ENCODE measurements around the gene UGT1A7.

The UGT1A7 gene

DNA sequence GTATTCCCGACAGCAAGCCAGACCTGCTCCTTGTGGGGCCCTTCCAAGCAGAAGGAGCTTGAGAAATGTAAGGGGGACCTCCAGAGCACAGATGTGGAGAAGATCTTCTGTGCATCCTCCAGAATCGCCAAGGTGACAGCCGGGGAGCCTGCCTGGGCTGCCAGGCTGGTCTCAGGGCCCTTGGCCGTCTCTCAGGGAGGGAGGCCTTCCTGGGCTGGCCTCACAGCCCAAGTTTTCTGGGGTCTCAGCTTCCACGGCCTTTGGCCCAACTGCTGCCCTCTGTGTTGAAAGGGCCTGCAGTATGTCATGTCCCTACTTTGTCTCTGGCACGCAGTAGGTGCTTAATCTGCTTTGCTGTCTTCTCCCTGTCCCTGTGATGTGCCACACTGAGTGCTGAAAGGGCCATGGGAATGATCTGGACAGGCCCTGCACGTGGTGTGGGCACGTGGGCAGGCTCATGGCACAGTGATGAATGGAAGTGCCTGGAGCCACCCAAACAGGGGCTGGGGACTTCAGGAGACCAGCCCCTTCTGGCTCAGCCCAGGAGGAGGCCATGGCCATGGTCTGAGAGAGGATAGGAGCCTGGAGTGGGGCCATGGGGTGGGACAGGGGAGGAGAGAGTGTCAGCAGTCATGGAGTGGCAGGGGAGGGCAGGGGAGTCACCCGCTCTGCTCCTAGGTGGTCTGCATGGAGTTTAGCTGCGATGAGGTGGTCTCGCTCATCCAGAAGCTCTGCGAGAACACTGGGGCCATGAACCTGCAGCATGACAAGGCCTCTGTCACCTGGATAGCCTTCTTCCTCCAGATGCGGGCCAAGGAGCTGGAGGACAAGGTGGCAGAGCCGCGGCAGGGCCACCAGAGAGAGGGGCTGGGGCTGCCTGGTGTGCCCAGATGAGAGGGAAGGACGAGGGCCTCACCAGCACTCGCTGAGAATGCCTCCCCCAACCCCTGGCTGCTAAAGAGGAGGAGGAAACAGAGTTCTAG is 137.2 kb downstream of the UGT1A7 start:
- no peaks in the 10 kb centered on the region for H3K9me3 ChIP-seq
- H3K27ac ChIP-seq, result no peak overlapping the region
- H3K27me3 ChIP-seq, result peaks cover 8% of the 10 kb centered on the region
- H3K4me1 ChIP-seq (ENCODE audit: control insufficient read depth in 1 of 2, insufficient read depth in 1 of 2, low read depth in 1 of 2, low read length in 1 of 2), result no peaks in the 10 kb centered on the region
- no peak overlapping the region for H3K4me3 ChIP-seq (ENCODE audit: low read depth in 1 of 2, low read length in 1 of 2)
- H3K36me3 ChIP-seq, result no peaks in the 10 kb centered on the region
- TF ChIP-seq, protein P1, sequence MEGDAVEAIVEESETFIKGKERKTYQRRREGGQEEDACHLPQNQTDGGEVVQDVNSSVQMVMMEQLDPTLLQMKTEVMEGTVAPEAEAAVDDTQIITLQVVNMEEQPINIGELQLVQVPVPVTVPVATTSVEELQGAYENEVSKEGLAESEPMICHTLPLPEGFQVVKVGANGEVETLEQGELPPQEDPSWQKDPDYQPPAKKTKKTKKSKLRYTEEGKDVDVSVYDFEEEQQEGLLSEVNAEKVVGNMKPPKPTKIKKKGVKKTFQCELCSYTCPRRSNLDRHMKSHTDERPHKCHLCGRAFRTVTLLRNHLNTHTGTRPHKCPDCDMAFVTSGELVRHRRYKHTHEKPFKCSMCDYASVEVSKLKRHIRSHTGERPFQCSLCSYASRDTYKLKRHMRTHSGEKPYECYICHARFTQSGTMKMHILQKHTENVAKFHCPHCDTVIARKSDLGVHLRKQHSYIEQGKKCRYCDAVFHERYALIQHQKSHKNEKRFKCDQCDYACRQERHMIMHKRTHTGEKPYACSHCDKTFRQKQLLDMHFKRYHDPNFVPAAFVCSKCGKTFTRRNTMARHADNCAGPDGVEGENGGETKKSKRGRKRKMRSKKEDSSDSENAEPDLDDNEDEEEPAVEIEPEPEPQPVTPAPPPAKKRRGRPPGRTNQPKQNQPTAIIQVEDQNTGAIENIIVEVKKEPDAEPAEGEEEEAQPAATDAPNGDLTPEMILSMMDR (IDR thresholded peaks at IDR 0.05), result no peak

DNA sequence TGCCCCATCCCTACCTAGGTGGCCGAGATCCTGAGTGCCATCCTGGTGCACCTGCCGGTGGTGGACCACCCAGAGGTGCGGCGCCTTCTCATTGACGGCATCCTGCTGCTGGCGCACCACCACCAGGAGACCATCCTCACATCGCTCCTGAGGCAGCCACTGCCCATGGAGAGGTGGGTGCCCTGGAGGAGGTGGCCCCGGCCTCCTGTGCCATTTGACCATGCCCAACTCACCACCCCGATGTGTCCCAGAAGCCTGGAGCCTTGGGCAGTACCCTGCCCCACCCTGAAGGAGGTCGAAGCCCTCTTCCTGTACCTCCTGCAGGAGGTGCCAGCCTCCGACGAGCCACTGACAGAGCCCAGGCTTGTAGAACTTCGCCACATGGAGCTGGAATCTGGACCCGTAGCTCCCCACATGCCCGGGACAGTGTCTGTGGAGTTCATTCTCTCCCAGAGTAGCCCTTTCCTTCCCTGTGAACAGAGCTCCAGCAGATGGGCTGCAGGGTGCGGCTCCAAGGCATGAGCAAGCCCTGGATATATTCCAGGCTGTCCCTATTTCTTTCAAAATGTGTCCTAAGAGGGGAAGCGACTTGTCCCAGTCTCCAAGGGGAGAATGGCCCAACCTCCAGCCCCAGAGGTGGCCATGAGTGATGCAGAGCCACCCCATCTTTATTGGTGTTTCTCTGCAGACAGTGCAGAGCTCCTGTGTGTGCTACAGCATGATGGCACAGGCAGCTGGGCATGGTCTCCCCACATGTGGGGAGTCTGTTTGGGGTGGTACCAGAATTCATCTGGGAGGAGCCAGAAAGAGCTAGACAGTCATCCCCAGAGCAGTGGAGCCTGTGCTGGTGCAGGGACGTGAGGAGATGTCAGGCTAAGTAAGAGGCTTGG is 138.4 kb downstream of the UGT1A7 start:
- no peaks in the 10 kb centered on the region for H3K36me3 ChIP-seq
- no peaks in the 10 kb centered on the region for H3K9me3 ChIP-seq
- H3K4me1 ChIP-seq (ENCODE audit: control insufficient read depth in 1 of 2, insufficient read depth in 1 of 2, low read depth in 1 of 2, low read length in 1 of 2), result no peaks in the 10 kb centered on the region
- TF ChIP-seq, protein P1 (IDR thresholded peaks at IDR 0.05), result no peak
- no peaks in the 10 kb centered on the region for H3K27me3 ChIP-seq
- no peak overlapping the region for H3K27ac ChIP-seq
- H3K4me3 ChIP-seq (ENCODE audit: low read depth in 1 of 2, low read length in 1 of 2), result no peak overlapping the region

- Histone ChIP-seq H3K4me1 (ENCODE audit: control insufficient read depth in 1 of 2, insufficient read depth in 1 of 2, low read depth in 1 of 2, low read length in 1 of 2) (no peaks in the 10 kb centered on the region), H3K36me3 (no peaks in the 10 kb centered on the region), H3K4me3 (ENCODE audit: low read depth in 1 of 2, low read length in 1 of 2) (no peak overlapping the region), H3K27ac (no peak overlapping the region), H3K9me3 (no peaks in the 10 kb centered on the region), H3K27me3 (no peaks in the 10 kb centered on the region)
- TF ChIP-seq, protein P1 (IDR thresholded peaks at IDR 0.05), result no peak
Observed at GRCh38 chr2:233820774-233821105, 139.0 kb downstream of the UGT1A7 start.

GRCh38 chr2:233821196-233821595 is 139.5 kb downstream of the UGT1A7 start:
- no peaks in the 10 kb centered on the region for H3K27me3 ChIP-seq
- H3K36me3 ChIP-seq, result no peaks in the 10 kb centered on the region
- H3K4me1 ChIP-seq (ENCODE audit: control insufficient read depth in 1 of 2, insufficient read depth in 1 of 2, low read depth in 1 of 2, low read length in 1 of 2), result no peaks in the 10 kb centered on the region
- H3K9me3 ChIP-seq, result no peaks in the 10 kb centered on the region
- no peak overlapping the region for H3K27ac ChIP-seq
- TF ChIP-seq, protein P1 (IDR thresholded peaks at IDR 0.05), result no peak
- H3K4me3 ChIP-seq (ENCODE audit: low read depth in 1 of 2, low read length in 1 of 2), result no peak overlapping the region

- Histone ChIP-seq H3K4me3 (ENCODE audit: low read depth in 1 of 2, low read length in 1 of 2) (no peak overlapping the region), H3K36me3 (no peaks in the 10 kb centered on the region), H3K27me3 (no peaks in the 10 kb centered on the region), H3K4me1 (ENCODE audit: control insufficient read depth in 1 of 2, insufficient read depth in 1 of 2, low read depth in 1 of 2, low read length in 1 of 2) (no peaks in the 10 kb centered on the region), H3K27ac (no peak overlapping the region), H3K9me3 (no peaks in the 10 kb centered on the region)
- TF ChIP-seq, protein P1 (IDR thresholded peaks at IDR 0.05), result no peak
Observed at GRCh38 chr2:233821709-233822100, 140.0 kb downstream of the UGT1A7 start.
